Astrocyte of the cerebellum (primary cell): Measurements from ENCODE around the gene USP49.

Experiments
- DNase-seq: peaks from one replicate; pipeline ENCODE4 v3.0.0-alpha.2; 2011; ENCODE audit warnings: low read depth
- H3K4me3 ChIP-seq: 2 replicates; pipeline ENCODE4 v1.5.1; 2011; ENCODE audit warnings: mild to moderate bottlenecking, low read depth, low read length, moderate library complexity
- CTCF ChIP-seq: IDR thresholded peaks from 2 replicates; pipeline ENCODE4 v1.5.1; 2012; ENCODE audit warnings: low read length, low read depth, moderate library complexity, mild to moderate bottlenecking; ENCODE audit errors: missing control alignments
- in situ Hi-C: cut with HindIII; loops from 2 replicates; pipeline ENCODE4 v1.10.0; 2017; ENCODE audit warnings: low sequenced_read_pairs

Gene USP49

GRCh38 chr6:41858703-41859102, 36.5 kb downstream of the USP49 start:
- in situ Hi-C loops = no loop called here
- TF ChIP-seq CTCF = no peak
- H3K4me3 ChIP-seq = no peak overlapping the region
- no peak for DNase-seq

GRCh38 chr6:41850861-41851260, 44.3 kb downstream of the USP49 start:
- no peak overlapping the region for H3K4me3 ChIP-seq
- no peak for TF ChIP-seq CTCF
- in situ Hi-C loops = no loop called here
- DNase-seq = no peak

GRCh38 chr6:41846666-41847237, 48.4 kb downstream of the USP49 start:
- peak; percentile 90 for TF ChIP-seq CTCF
- peak; percentile 92 for DNase-seq
- in situ Hi-C loops = no loop called here
- H3K4me3 ChIP-seq = no peak overlapping the region

- no peak for TF ChIP-seq CTCF
- no peak for DNase-seq
- H3K4me3 ChIP-seq = no peak overlapping the region
- in situ Hi-C loops = no loop called here
Observed at GRCh38 chr6:41843178-41843577, 52.0 kb downstream of the USP49 start.

GRCh38 chr6:41840326-41840725, 54.8 kb downstream of the USP49 start:
- TF ChIP-seq CTCF = no peak
- DNase-seq = no peak

GRCh38 chr6:41836660-41837052, 58.5 kb downstream of the USP49 start:
- H3K4me3 ChIP-seq = no peak overlapping the region
- no peak for DNase-seq
- TF ChIP-seq CTCF = no peak
- in situ Hi-C loops = no loop called here

More at GRCh38 chr6:41840326-41840725, 54.8 kb downstream of the USP49 start:
- in situ Hi-C loops = no loop called here
- no peak overlapping the region for H3K4me3 ChIP-seq
